Skeletal muscle tissue (tissue), 4 donors: ENCODE data around the gene TMEM54. TPM values are rescaled to one million over a fixed set of nuclear protein-coding genes. Genes with fewer than 3 reads are reported as not detected.
A peak's percentile ranks its signal among the peaks of the same experiment; 100 is the strongest.

ENCODE experiments used
- H3K27ac ChIP-seq: one replicate; pipeline ENCODE4 v1.7.0; 2013; ENCODE audit warnings: mild to moderate bottlenecking, low read depth, low read length, inconsistent platforms
- H3K27me3 ChIP-seq, 3 donors: one replicate each; pipeline ENCODE4 v1.7.0; 2013; ENCODE audit warnings: low read length in 3 of 3; ENCODE audit not compliant: control insufficient read depth in 3 of 3, insufficient read depth in 3 of 3
- H3K36me3 ChIP-seq, 3 donors: one replicate each; pipeline ENCODE4 v1.7.0; 2013; ENCODE audit warnings: low read length in 3 of 3; ENCODE audit not compliant: control insufficient read depth in 3 of 3, insufficient read depth in 3 of 3
- H3K4me1 ChIP-seq, 3 donors: one replicate each; pipeline ENCODE4 v1.7.0; 2013; ENCODE audit warnings: low read length in 3 of 3, mild to moderate bottlenecking in 3 of 3; ENCODE audit not compliant: control insufficient read depth in 3 of 3, insufficient read depth in 3 of 3
- H3K4me3 ChIP-seq, 3 donors: one replicate each; pipeline ENCODE4 v1.7.0; 2013; ENCODE audit warnings: low read length in 3 of 3
- H3K9ac ChIP-seq, 3 donors: one replicate each; pipeline ENCODE4 v1.7.0; 2013; ENCODE audit warnings: low read length in 3 of 3, mild to moderate bottlenecking in 3 of 3, moderate library complexity in 2 of 3, low read depth in 1 of 3
- H3K9me3 ChIP-seq, 3 donors: one replicate each; pipeline ENCODE4 v1.7.0; 2013; ENCODE audit warnings: low read length in 3 of 3; ENCODE audit not compliant: control insufficient read depth in 3 of 3
- total RNA-seq: library from RNA; depleted of rRNA; stranded (reverse); fragments of >200 nt; gene quantifications from one replicate; pipeline ENCODE4 v1.2.3, GENCODE V29; 2014
- donor health status: Osteomylitis.

The TMEM54 gene
- total RNA-seq, 1 donor from 2014 or later = 5.2 TPM

GRCh38 chr1:32876341-32877210 lies 24.6 kb downstream of the TMEM54 start:
- H3K9ac ChIP-seq = no peak overlapping the region
- peaks cover 0 to 6% (median 4%) of the 10 kb centered on the region in 3 donors for H3K27me3 ChIP-seq
- H3K36me3 ChIP-seq = no peaks in the 10 kb centered on the region
- H3K9me3 ChIP-seq = no peaks in the 10 kb centered on the region
- H3K4me1 ChIP-seq = peaks cover 19 to 44% (median 34%) of the 10 kb centered on the region in 3 donors
- no peak overlapping the region for H3K4me3 ChIP-seq
- H3K27ac ChIP-seq = no peak overlapping the region

DNA sequence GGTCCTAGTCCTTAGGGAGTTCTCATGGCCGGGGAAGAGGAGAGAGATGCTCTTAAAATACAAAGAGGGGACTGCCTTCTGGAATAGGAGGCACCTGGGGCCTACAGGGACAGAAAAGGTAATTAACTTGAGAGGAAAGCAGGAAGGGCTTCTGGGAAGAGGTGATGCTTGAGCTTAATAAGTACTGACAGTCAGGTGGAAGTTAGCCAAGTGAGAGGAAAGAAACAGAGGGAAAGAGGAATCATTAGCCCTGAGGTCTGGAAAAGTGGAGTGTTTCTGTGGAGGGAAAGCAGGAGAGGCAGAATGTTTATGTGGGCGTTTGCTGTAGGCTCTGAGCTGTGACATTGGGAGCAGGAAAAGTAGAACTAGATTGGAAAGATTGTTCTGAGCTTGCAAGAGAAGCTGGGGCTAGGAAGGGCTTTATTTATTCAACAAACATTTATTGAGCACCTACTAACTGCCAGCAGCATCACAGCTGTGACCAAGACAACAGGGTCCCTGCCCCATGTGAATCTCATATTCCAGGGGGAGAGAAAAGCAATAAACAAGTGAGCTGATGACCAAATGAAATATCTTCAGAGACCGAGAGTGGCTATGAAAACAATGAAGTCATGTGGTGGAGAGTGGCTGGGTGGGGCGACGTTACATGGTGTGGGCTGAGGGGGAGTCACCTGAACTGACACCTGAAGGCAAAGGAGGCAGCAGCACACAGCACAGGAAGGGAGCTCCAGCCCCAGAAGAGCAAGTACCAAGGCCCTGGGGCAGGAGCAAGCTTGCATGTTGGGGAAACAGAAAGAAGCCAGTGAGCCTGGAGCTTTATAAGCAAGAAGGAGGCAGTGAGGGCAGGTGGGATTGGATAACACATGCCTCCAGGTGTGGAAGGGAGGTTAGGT lies 26.1 kb downstream of the TMEM54 start:
- H3K4me1 ChIP-seq = peaks cover 19 to 42% (median 32%) of the 10 kb centered on the region in 3 donors
- H3K4me3 ChIP-seq = no peak overlapping the region
- no peaks in the 10 kb centered on the region for H3K36me3 ChIP-seq
- H3K9ac ChIP-seq = no peak overlapping the region
- no peak overlapping the region for H3K27ac ChIP-seq
- peaks cover 0 to 6% (median 4%) of the 10 kb centered on the region in 3 donors for H3K27me3 ChIP-seq
- H3K9me3 ChIP-seq = no peaks in the 10 kb centered on the region

DNA sequence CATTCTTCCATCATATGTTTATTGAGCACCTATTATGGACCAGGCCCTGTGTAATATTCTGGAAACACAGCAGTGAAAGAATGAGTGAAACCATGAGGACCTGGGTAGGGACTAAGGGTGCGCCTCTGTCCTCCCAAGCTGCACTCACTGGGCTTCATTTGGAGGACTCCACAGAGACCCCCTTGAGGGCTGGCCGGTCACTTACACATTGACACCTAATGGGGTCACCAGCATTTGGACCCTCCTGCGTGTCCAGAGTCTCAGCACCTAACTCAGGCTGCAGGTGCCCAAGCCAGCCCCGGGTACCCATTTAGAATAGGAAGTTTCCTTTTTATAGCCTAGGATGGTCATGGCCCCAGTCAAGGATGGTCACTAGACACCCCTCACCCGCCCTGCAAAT lies 27.7 kb downstream of the TMEM54 start:
- H3K36me3 ChIP-seq = no peaks in the 10 kb centered on the region
- H3K9me3 ChIP-seq = no peaks in the 10 kb centered on the region
- peaks cover 0 to 6% (median 4%) of the 10 kb centered on the region in 3 donors for H3K27me3 ChIP-seq
- H3K4me3 ChIP-seq = no peak overlapping the region
- H3K9ac ChIP-seq = no peak overlapping the region
- H3K27ac ChIP-seq = no peak overlapping the region
- H3K4me1 ChIP-seq = peaks cover 29 to 49% (median 47%) of the 10 kb centered on the region in 3 donors

GRCh38 chr1:32872192-32872460 lies 29.1 kb downstream of the TMEM54 start:
- peaks cover 25 to 35% (median 35%) of the 10 kb centered on the region in 3 donors for H3K4me1 ChIP-seq
- no peak overlapping the region for H3K27ac ChIP-seq
- H3K9ac ChIP-seq = peak overlapping the region in 1 of 3 donors; percentile 6
- H3K9me3 ChIP-seq = no peaks in the 10 kb centered on the region
- peaks cover 0 to 4% (median 0%) of the 10 kb centered on the region in 3 donors for H3K27me3 ChIP-seq
- peaks cover 0 to 9% (median 8%) of the 10 kb centered on the region in 3 donors for H3K36me3 ChIP-seq
- H3K4me3 ChIP-seq = peak overlapping the region in 2 of 3 donors; percentile 24 to 38

DNA sequence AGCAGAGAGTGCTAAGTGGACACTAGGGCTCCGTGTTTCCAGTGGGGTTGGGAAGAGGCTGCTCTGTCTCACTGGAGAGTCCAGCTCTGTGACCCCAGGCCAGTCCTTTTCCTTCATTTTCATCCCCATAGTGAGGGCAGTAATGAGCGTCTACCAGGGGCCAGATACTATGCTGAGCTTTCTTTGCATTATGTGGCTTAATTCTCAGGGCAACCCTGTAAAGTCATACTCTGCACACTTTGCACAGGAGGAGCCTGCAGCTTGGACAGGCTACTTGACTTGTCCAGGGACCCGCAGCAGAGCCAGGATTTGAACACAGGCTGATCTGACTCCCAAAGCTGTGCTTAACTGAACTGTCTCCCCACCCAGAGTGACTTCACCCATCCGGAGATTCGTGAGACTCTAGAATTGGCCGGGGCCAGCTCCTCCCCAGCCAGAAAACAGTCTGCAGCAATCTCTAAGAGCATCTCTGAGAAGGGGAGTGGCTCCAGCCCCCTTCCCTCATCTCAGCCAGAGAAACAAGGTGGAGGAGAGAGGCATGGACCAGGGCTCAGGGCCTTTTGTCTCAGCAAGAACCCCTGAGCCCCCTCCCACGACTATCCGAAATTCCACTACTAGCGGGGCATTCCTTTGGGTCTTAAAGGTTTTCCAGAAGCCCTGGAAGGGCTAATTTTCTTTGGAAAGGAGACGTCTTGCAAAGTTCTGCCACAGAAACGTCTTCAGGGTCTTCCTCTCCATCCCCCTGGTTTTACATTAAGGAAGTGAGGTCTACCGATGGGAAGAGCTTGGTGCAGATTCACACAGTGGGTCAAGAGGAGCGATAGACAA lies 29.6 kb downstream of the TMEM54 start:
- peak overlapping the region; percentile 53 to 79 (median 68) for H3K9ac ChIP-seq
- H3K36me3 ChIP-seq = peaks cover 0 to 11% (median 8%) of the 10 kb centered on the region in 3 donors
- peaks cover 25 to 32% (median 30%) of the 10 kb centered on the region in 3 donors for H3K4me1 ChIP-seq
- no peak overlapping the region for H3K27ac ChIP-seq
- H3K4me3 ChIP-seq = peak overlapping the region; percentile 65 to 72 (median 68)
- H3K27me3 ChIP-seq = no peaks in the 10 kb centered on the region
- no peaks in the 10 kb centered on the region for H3K9me3 ChIP-seq

- H3K27ac ChIP-seq = peak within 1 kb of the TSS; percentile 69
- peaks cover 0 to 12% (median 8%) of the 10 kb centered on the region in 3 donors for H3K36me3 ChIP-seq
- H3K9ac ChIP-seq = peak within 1 kb of the TSS; percentile 53 to 88 (median 70)
- peak within 1 kb of the TSS; percentile 65 to 83 (median 68) for H3K4me3 ChIP-seq
- peaks cover 28 to 34% (median 31%) of the 10 kb centered on the region in 3 donors for H3K4me1 ChIP-seq
- no peaks in the 10 kb centered on the region for H3K27me3 ChIP-seq
- H3K9me3 ChIP-seq = no peaks in the 10 kb centered on the region
Measured at GRCh38 chr1:32870615-32871363, 30.4 kb downstream of the TMEM54 start, which contains the start of gene FNDC5. FNDC5 (minus strand) TSS chr1:32870912.

- peaks cover 32 to 38% (median 34%) of the 10 kb centered on the region in 3 donors for H3K4me1 ChIP-seq
- peak overlapping the region; percentile 69 for H3K27ac ChIP-seq
- peak overlapping the region; percentile 63 to 83 (median 67) for H3K4me3 ChIP-seq
- H3K9me3 ChIP-seq = no peaks in the 10 kb centered on the region
- no peaks in the 10 kb centered on the region for H3K27me3 ChIP-seq
- H3K36me3 ChIP-seq = peaks cover 0 to 12% (median 8%) of the 10 kb centered on the region in 3 donors
- H3K9ac ChIP-seq = peak overlapping the region; percentile 24 to 88 (median 70)
Measured at GRCh38 chr1:32869923-32870614, 31.1 kb downstream of the TMEM54 start.

- peak overlapping the region in 1 of 3 donors; percentile 88 for H3K9ac ChIP-seq
- H3K36me3 ChIP-seq = peaks cover 0 to 13% (median 8%) of the 10 kb centered on the region in 3 donors
- peak overlapping the region; percentile 69 for H3K27ac ChIP-seq
- peaks cover 43 to 48% (median 43%) of the 10 kb centered on the region in 3 donors for H3K4me1 ChIP-seq
- peak overlapping the region in 1 of 3 donors; percentile 83 for H3K4me3 ChIP-seq
- H3K9me3 ChIP-seq = no peaks in the 10 kb centered on the region
- no peaks in the 10 kb centered on the region for H3K27me3 ChIP-seq
Measured at GRCh38 chr1:32868806-32869455, 32.3 kb downstream of the TMEM54 start.
